Transverse colon (tissue), 4 donors: ENCODE results near the gene LRP1B. TPM values are rescaled to one million over a fixed set of nuclear protein-coding genes. Genes with fewer than 3 reads are reported as not detected.

Source experiments
- DNase-seq: peaks from one replicate; pipeline ENCODE4 v3.0.0-alpha.2; 2019
- H3K27ac ChIP-seq, 4 donors: fragments of 200-600 bp; sonication (generic); 2 replicates each; pipeline ENCODE4 v1.5.1; 2016 to 2018; ENCODE audit warnings: inconsistent platforms in 4 of 4
- H3K27me3 ChIP-seq: fragments of 200-600 bp; sonication (generic); 2 replicates; pipeline ENCODE4 v1.5.1; 2017; ENCODE audit warnings: inconsistent platforms
- H3K36me3 ChIP-seq, 4 donors: fragments of 200-600 bp; sonication (generic); 2 replicates each; pipeline ENCODE4 v1.5.1; 2017 to 2019; ENCODE audit warnings: inconsistent platforms in 4 of 4
- H3K4me1 ChIP-seq, 4 donors: fragments of 200-600 bp; sonication (generic); 2 replicates each; pipeline ENCODE4 v1.5.1; 2017 to 2020; ENCODE audit warnings: inconsistent platforms in 4 of 4
- H3K4me3 ChIP-seq, 4 donors: fragments of 200-600 bp; sonication (generic); 1 replicate in 1 of 4; 2 replicates in 3 of 4; pipeline versions ENCODE4 v1.5.1 to v1.6.1; 2017 to 2019; ENCODE audit warnings: inconsistent platforms in 4 of 4
- H3K9me3 ChIP-seq, 2 donors: fragments of 200-600 bp; sonication (generic); 2 replicates each; pipeline ENCODE4 v1.5.1; 2017 to 2019; ENCODE audit warnings: inconsistent platforms in 2 of 2
- EP300 ChIP-seq: sonication (generic); formaldehyde crosslinking; IDR thresholded peaks from one replicate; pipeline ENCODE4 v1.6.1; 2017; ENCODE audit warnings: antibody characterized with exemption, low read depth
- POLR2A ChIP-seq: fragments of 450-650 bp; IDR thresholded peaks from one replicate; pipeline ENCODE4 v1.6.1; 2016; ENCODE audit warnings: antibody characterized with exemption, mild to moderate bottlenecking, moderate library complexity
- POLR2AphosphoS5 ChIP-seq, 3 donors: sonication (generic); formaldehyde crosslinking; IDR thresholded peaks; one replicate each; pipeline ENCODE4 v1.6.1; 2016; ENCODE audit warnings: antibody characterized with exemption in 3 of 3
- WGBS, 2 donors: methylation state at CpG; one replicate each; pipeline ENCODE4 v1.1.5; 2018; ENCODE audit warnings: low coverage in 1 of 2; 5-methylcytosine and 5-hydroxymethylcytosine counted together
- in situ Hi-C, 4 donors: fragments of 200-750 bp; cut with MboI; loops; one replicate each; pipeline versions ENCODE4 v1.15.0 to v1.15.1; 2017; ENCODE audit warnings: low sequenced_read_pairs in 3 of 4, low pct_ligation_motif_present in 1 of 4, low pct_unique_long_range_greater_than_20kb in 1 of 4
- intact Hi-C: fragments of 100-400 bp; cut with DNase I; formaldehyde crosslinking; loops from one replicate; pipeline ENCODE4 v1.15.1; 2023; ENCODE audit warnings: low total_unique reads
- total RNA-seq, 4 donors: library from RNA; depleted of rRNA; stranded (reverse); fragments of >200 nt; gene quantifications; one replicate each; pipeline ENCODE4 v1.1.0, GENCODE V29; 2016
- TF ChIP-seq, protein P1 (sequence below), 5 experiments: fragments of 200-600 bp in 3 of 5; fragments of 450-650 bp in 2 of 5; sonication (generic) in 3 of 5; IDR thresholded peaks; 1 replicate in 2 of 5; 2 replicates in 3 of 5; pipeline ENCODE4 v1.5.1; 2016 to 2017; ENCODE audit warnings: antibody characterized with exemption in 5 of 5, inconsistent platforms in 3 of 5, mild to moderate bottlenecking in 2 of 5, moderate library complexity in 1 of 5

The LRP1B gene
- total RNA-seq, 4 donors from 2014 or later: 0.48 to 5.4 (median 0.82) TPM; not detected in 1

DNA sequence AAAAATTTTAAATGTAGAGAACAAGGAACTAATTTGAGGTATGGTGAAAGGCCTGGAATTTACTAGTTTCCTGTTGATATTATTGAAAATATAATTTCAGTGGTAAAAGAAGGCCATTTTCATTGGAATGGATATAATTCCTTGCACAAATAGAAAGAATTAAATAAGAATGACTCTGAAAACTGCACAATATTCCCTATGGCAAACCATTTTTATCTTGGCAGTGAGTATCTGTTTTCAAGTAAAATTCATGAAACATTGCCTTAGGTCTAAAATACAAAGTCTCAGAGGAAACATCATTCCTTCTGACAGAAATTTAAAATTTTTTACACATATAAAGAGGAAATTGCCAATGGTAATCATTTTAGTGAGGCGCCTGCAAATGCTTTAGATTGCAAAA is 1468.3 kb downstream of the LRP1B start:
- Histone ChIP-seq H3K27ac (no peak overlapping the region), H3K27me3 (no peaks in the 10 kb centered on the region), H3K36me3 (no peaks in the 10 kb centered on the region), H3K9me3 (no peaks in the 10 kb centered on the region), H3K4me3 (no peak overlapping the region), H3K4me1 (no peaks in the 10 kb centered on the region)
- in situ Hi-C loops: no loop called here
- DNase-seq: no peak
- WGBS, 2 donors: 83 to 90% methylated on average over 1 of the region's 1 CpG
- TF ChIP-seq EP300 (no peak), POLR2A (no peak), POLR2AphosphoS5 (IDR thresholded peaks at IDR 0.05) (no peak)
- TF ChIP-seq, protein P1, sequence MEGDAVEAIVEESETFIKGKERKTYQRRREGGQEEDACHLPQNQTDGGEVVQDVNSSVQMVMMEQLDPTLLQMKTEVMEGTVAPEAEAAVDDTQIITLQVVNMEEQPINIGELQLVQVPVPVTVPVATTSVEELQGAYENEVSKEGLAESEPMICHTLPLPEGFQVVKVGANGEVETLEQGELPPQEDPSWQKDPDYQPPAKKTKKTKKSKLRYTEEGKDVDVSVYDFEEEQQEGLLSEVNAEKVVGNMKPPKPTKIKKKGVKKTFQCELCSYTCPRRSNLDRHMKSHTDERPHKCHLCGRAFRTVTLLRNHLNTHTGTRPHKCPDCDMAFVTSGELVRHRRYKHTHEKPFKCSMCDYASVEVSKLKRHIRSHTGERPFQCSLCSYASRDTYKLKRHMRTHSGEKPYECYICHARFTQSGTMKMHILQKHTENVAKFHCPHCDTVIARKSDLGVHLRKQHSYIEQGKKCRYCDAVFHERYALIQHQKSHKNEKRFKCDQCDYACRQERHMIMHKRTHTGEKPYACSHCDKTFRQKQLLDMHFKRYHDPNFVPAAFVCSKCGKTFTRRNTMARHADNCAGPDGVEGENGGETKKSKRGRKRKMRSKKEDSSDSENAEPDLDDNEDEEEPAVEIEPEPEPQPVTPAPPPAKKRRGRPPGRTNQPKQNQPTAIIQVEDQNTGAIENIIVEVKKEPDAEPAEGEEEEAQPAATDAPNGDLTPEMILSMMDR (IDR thresholded peaks at IDR 0.05): no peak
- intact Hi-C loops: no loop called here

DNA sequence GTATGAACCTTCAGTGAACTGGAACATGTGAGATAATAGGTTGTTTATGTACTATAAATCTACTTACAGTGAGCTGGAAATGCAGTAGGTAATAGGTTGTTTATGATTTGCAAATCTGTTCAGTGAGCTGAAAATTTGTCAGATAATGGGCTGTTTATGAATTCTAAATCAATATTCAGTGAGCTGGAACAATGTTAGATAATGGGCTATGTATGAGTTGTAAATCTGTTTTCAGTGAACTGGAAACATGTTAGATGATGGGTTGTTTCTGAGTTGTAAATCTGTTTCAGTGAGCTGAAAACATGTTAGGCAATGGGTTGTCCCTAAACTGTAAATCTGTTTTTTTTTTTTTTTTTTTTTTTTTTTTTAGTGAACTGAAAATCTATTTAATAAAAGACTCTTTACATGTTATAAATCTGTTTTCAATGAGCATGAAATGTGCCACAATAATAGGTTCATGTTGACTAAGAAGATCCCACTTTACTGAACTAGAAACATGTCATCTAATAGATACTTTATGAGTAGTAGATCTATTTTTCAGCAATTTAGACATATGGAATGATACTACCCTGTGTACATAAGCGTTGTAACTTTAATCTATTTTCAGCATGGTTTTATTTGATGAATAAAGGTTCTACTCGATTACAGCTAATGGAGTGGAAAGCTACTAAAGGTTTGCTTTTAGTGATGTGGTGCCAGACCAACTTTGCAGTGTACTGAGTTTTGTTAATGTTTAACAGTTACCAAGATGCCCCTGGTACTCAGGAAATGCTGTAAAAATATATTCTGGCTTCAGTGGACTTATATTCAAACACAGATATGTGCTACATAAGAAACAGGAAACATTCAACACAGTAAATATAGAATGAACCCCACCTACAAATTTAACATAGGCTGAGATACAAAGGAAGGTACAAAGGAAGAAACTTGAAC is 1471.8 kb downstream of the LRP1B start:
- H3K9me3 ChIP-seq: no peaks in the 10 kb centered on the region
- WGBS, 2 donors: 40 to 49% methylated on average over 2 of the region's 2 CpGs
- TF ChIP-seq POLR2AphosphoS5 (IDR thresholded peaks at IDR 0.05) (no peak), EP300 (no peak), POLR2A (no peak)
- TF ChIP-seq, protein P1 (IDR thresholded peaks at IDR 0.05): no peak
- H3K4me3 ChIP-seq: no peak overlapping the region
- H3K36me3 ChIP-seq: no peaks in the 10 kb centered on the region
- in situ Hi-C loops: no loop called here
- no peaks in the 10 kb centered on the region for H3K4me1 ChIP-seq
- no peak overlapping the region for H3K27ac ChIP-seq
- H3K27me3 ChIP-seq: no peaks in the 10 kb centered on the region
- DNase-seq: no peak
- intact Hi-C loops: no loop called here

GRCh38 chr2:140657657-140658056 is 1473.2 kb downstream of the LRP1B start:
- in situ Hi-C loops: no loop called here

GRCh38 chr2:140654565-140654964 is 1476.3 kb downstream of the LRP1B start:
- Histone ChIP-seq H3K4me3 (no peak overlapping the region), H3K36me3 (no peaks in the 10 kb centered on the region), H3K4me1 (no peaks in the 10 kb centered on the region), H3K27ac (no peak overlapping the region), H3K27me3 (no peaks in the 10 kb centered on the region), H3K9me3 (no peaks in the 10 kb centered on the region)
- no peak for DNase-seq
- 46 to 70% methylated on average over 3 of the region's 3 CpGs for WGBS, 2 donors
- TF ChIP-seq, protein P1 (IDR thresholded peaks at IDR 0.05): no peak
- TF ChIP-seq POLR2A: no peak
- TF ChIP-seq EP300: no peak
- no peak for TF ChIP-seq POLR2AphosphoS5 (IDR thresholded peaks at IDR 0.05)
- in situ Hi-C loops (no loop called here), intact Hi-C loops (no loop called here)

More at GRCh38 chr2:140657657-140658056, 1473.2 kb downstream of the LRP1B start:
- H3K4me3 ChIP-seq: no peak overlapping the region
- no peaks in the 10 kb centered on the region for H3K36me3 ChIP-seq
- no peaks in the 10 kb centered on the region for H3K4me1 ChIP-seq
- no peak for TF ChIP-seq POLR2A
- TF ChIP-seq POLR2AphosphoS5 (IDR thresholded peaks at IDR 0.05): no peak
- TF ChIP-seq, protein P1 (IDR thresholded peaks at IDR 0.05): no peak
- TF ChIP-seq EP300: no peak
- no peak for DNase-seq
- H3K27me3 ChIP-seq: no peaks in the 10 kb centered on the region
- WGBS, 2 donors: 75 to 79% methylated on average over 2 of the region's 2 CpGs
- intact Hi-C loops: no loop called here
- no peak overlapping the region for H3K27ac ChIP-seq
- H3K9me3 ChIP-seq: no peaks in the 10 kb centered on the region
